HG02623 (cell line): Measurements from ENCODE around the gene AKR1D1.
"Not testable (repeated sequence)": the region's sequence is repeated elsewhere in the genome, so short reads cannot be mapped to it uniquely, and the experiment has no call there.

Source experiments
- ATAC-seq: cut with Tn5 transposase; IDR thresholded peaks from one replicate; pipeline ENCODE4 v1.9.1; 2021; ENCODE audit warnings: moderate library complexity; ENCODE audit not compliant: unreplicated experiment

The AKR1D1 gene

DNA sequence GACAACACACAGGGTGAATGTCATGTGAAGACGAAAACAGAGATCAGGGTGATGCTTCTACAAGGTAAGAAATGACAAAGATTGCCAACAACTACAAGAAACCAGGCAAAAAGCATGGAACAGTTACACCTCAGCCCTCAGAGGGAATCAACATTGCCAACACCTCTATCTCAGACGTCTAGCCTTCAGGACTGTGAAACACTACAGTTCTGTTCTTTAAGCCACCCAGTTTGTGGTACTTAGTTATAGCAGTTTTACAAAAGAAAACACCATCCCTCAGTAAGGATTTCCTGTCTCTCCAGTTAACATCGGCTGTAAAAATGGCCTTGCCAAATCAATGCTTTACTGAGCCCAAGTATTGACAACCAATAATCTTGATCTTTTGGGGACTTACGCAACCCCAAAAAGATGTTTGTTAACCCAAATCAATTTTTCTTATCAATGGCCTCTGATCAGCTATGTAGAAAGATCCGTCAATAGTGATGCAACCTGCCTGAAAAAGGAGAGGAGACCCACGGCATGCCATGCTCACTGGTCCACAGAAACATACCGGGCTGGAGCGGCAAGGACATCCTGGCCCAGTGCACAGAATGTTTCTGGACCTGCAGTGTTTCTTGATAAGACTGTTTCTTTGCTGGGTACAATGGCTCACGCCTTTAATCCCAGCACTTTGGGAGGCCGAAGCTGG, 44.0 kb downstream of the AKR1D1 start:
- ATAC-seq = no peak

- ATAC-seq = no peak
Observed at GRCh38 chr7:138122162-138122561, 45.9 kb downstream of the AKR1D1 start.

GRCh38 chr7:138125119-138125518, 48.9 kb downstream of the AKR1D1 start:
- no peak for ATAC-seq

GRCh38 chr7:138125598-138126111, 49.4 kb downstream of the AKR1D1 start:
- ATAC-seq = peak; percentile 90

DNA sequence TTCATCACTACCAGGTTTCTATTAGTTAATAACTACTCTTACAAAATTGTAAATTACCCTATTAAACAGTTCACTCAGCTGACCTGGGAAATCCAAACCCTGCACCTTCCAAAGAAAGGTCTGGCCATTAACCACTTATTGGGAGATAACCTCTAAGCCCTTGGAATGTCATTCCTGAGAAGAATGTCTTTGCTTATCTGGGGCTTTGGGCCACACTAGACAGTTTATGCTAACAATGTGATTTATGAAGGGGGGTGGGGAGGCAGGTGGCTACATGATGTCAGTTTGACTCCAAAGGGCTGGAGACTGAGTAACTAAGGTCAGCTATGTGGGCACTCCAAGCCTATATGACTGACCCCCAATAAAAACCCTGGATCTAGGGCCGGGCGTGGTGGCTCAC, 50.7 kb downstream of the AKR1D1 start:
- ATAC-seq = no peak

GRCh38 chr7:138127996-138128395, 51.7 kb downstream of the AKR1D1 start:
- ATAC-seq = no peak

- no peak for ATAC-seq
Observed at GRCh38 chr7:138129551-138130165, 53.4 kb downstream of the AKR1D1 start.

DNA sequence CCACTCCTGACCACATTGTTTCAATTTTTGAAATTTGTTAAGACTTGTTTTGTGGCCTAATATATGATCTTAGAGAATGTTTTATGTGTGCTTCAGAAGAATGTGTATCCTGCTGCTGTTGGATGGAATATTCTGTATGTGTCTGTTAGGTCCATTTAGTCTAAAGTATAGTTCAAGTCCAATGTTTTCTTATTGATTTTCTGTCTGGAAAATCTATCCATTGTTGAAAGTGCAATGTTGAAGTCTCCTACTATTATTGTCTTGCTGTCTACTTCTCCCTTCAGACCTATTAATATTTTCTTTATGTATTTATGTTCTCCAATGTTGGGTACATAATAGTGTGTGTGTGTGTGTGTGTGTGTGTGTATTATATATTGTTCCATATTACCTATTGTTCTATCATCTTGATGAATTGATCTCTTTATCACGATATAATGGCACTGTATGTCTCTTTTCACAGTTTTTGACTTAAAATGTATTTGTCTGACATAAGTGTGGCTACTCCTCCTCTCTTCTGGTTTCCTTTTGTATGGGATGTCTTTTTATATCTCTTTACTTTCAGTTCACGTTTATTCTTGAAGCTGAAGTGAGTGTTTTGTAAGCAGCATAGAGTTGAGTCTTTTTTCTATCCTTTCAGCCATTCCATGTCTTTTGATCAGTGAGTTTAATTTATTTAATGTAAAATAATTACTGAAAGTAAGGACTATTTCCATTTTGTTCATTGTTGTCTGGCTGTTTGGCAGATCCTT, 61.3 kb downstream of the AKR1D1 start:
- peak; percentile 86 for ATAC-seq

- no peak for ATAC-seq
Observed at GRCh38 chr7:138138244-138138643, 62.0 kb downstream of the AKR1D1 start.

DNA sequence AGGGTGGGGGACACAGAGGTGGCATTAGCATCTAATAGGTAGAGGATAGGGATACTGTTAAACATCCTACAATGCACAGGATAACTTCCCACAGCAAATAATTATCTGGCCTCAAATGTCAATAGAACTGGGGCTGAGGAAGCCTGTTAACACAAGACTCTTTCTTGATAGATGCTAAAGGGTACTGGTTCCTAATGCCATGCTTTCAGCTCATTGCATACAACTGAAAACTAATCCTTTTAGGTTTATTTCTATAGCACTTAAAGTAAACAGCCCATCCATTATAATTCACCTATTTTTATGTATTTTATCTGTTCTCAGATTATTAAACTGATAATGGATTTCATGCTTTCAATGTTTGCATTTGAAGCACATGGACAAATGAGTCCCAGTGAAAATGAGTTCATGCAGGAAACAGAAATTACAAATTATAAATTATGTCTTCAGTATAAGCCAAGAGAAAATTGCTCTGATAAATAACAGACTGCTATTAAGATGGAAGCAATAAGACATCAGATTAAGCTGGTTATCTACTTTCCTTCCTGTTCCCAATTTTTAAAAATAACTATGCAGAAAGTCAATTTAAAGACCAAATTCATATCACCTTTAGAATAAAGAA, 66.4 kb downstream of the AKR1D1 start:
- ATAC-seq = no peak

DNA sequence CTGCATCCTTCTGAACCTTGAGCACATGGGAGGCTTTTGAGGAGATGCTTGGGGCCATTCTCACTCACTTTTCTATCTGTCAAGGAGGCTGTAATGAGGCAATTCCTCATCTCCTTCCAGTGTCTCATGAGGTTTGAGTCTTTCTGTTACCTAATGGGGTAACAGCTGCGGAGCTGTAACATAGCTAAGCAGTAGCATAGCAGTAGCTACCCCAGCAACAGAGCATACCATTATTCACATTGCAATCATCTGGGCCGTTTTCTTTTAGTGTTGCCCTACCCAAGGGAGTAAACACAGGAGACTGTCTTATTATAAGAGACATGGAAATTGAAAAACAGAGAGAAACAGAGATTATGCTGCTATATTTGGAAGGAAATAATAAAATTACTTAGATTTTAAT, 68.7 kb downstream of the AKR1D1 start:
- no peak for ATAC-seq

GRCh38 chr7:138146221-138146620, 70.0 kb downstream of the AKR1D1 start:
- ATAC-seq = not testable (repeated sequence)

GRCh38 chr7:138146757-138147734, 70.8 kb downstream of the AKR1D1 start:
- ATAC-seq = not testable (repeated sequence)

GRCh38 chr7:138151731-138152577, 75.7 kb downstream of the AKR1D1 start:
- no peak for ATAC-seq

- ATAC-seq = no peak
Observed at GRCh38 chr7:138154661-138155060, 78.4 kb downstream of the AKR1D1 start.

DNA sequence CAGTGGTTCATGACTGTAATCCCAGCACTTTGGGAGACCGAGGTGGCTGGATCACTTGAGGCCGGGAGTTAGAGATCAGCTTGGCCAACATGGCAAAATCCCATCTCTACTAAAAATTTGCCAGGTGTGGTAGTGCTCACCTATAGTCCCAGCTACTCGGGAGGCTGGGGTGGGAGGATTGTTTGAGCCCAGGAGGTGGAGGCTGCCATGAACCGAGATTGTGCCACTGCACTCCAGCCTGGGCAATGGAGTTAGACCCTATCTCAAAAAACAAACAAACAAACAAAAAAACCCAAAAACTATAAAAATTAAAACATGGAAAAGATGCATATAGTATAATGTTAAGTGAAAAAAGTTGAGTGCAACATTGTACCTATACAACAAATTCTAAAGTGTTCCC, 81.4 kb downstream of the AKR1D1 start:
- ATAC-seq = no peak

- no peak for ATAC-seq
Observed at GRCh38 chr7:138158739-138159528, 82.7 kb downstream of the AKR1D1 start.

DNA sequence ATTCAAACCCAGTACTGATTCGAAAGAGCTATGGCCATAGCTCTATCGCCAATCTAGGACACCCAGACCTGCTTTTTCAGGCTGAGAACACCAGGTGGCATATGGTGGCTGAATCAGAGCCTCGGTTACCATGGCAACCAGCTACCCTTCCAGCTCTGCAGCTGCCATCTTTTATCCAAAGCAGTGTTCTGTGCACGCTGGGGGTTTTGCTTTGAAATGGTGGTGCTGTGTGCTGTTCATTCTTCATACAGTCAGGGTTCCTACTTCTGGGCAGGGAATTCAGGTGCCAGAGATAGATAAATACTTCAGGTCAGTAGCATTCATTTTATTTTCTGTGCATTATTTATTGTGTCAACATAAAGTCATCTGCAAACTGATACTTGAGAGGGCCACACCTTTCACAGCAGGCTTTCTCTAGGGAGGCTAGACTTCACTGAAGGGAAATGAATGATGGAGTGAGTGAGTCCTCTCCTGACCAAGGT, 85.4 kb downstream of the AKR1D1 start:
- ATAC-seq = peak; percentile 100
